Endothelial cell of hepatic sinusoid (primary cell): Measurements from ENCODE around the gene ALG2.

Source experiments
- in situ Hi-C: cut with HindIII; loops from 2 replicates; pipeline ENCODE4 v1.10.0; 2017; ENCODE audit warnings: low sequenced_read_pairs

The ALG2 gene

GRCh38 chr9:99177576-99178366, 44.0 kb downstream of the ALG2 start:
- in situ Hi-C loops: no loop called here

DNA sequence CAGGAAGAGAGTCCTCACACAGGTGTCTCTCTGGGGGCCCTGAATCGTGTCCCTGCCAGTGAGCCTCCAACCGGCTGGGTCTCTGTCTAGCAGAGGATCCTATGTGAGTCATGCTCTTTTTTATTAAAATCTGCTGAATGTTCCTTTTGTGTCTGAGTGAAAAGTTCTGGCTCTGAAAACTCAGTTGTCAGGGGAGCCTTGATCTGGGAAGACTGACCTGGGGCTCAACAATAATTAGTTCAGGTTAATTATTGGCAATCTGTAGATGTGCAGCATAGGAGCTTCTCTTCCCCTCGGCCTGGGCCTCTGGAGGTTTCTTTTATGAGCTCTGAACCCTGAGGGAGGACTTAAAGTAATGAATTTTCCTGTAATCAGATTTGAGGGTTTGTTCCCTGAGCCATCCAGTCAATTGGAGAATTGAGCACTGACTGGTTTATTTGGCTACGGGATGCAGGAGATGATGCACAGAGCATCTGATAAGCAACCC, 45.2 kb downstream of the ALG2 start:
- in situ Hi-C loops: no loop called here

DNA sequence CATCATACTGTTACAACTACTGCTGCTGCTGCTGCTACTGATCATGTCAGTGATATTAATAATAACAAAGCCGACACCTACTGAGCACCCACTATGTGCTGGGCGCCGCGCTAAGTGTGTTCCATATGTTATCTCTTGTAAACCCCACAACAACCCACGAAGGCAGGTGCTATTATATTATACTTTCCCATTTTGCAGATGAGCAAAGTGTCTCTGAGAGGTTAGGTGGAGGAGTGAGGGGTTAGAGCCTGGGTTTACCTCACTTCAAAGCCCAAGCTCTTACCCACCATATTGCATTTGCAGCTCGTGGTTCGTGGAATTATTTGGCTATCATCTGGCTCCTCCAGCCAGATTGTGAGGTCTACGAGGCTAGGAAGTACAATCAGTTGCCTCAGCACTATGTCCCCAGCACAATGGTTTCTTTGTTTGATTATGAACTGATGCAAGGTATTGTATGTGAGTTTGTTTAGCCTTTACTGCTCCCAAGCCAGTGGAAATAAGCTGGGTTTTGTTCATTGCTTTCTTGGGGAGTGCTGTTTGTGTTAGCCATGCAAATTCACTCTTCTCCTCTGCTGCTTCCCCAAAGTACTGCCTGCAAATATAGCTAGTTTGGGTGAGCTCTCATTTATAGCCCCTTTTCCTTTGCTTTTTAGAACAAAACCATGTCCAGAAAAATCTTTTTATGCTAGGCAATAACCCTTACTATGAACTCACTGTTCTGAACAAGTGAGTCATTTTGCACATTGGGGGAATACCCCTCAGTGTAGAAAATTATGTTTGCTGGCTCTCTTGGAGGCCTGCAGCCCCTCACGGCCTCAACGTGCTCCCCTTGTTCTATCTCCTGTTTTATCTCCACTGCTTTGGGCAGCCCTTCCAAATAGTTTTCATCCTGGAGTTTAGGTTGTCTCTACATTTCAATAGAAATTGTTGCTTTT, 47.9 kb downstream of the ALG2 start:
- in situ Hi-C loops: no loop called here

- in situ Hi-C loops: no loop called here
Observed at GRCh38 chr9:99172124-99173091, 49.3 kb downstream of the ALG2 start.

GRCh38 chr9:99171225-99172123, 50.3 kb downstream of the ALG2 start:
- in situ Hi-C loops: no loop called here

DNA sequence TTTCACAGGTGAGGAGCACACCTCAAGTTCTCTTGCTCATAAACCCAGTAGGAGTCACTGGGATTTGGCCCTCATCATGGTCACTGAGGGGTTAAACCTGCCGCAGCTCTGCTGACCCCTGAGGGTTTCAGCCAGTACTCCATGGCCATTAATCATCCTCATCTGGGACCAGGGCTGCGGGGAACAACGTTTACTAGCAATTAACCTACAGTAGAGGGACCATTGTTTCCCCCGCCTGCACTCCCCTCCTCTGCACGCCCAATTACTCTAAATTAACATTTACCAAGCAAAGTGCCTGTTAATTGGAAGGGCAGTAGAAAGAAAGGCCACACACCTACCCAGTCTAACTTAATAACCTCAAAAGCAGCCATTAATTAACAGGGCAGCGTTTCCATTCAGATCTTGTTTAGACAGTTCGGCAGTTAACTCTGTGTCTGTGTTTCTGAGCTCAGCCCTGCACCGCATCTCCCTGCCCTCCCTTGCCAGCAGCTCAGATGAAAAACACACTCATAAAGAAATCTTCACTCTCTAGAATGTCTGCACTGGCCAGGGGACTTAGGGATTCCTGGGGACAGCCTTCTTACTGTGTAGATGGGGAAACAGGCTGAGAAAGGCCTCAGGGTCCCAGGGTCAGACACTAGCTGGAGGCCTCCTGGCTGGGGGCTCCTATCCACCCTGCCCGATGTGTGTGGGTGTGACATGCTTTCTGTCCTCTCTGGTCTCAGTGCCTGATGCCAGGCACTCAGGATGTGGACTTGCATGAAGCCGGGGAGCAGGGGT, 51.6 kb downstream of the ALG2 start:
- in situ Hi-C loops: no loop called here

- in situ Hi-C loops: no loop called here
Observed at GRCh38 chr9:99169086-99169485, 52.7 kb downstream of the ALG2 start.

DNA sequence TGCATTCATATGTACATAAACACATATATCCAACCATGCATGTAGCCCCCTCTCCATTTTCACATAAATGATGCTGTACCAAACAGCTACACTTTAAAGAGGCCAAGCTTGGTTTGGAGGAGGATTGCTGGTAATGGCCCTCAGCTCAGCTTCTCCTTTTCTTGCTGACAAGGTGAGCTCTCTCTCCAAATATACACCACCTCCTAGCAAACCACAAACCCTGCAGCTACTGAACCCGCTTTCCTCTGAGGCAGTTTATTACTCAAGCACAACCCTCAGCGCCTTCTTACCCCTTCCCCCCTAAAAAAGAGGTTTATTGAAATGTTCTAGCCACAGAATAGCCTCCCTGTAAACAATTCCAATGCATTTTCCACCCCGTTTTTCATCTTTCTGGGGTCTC, 54.0 kb downstream of the ALG2 start:
- in situ Hi-C loops: no loop called here

DNA sequence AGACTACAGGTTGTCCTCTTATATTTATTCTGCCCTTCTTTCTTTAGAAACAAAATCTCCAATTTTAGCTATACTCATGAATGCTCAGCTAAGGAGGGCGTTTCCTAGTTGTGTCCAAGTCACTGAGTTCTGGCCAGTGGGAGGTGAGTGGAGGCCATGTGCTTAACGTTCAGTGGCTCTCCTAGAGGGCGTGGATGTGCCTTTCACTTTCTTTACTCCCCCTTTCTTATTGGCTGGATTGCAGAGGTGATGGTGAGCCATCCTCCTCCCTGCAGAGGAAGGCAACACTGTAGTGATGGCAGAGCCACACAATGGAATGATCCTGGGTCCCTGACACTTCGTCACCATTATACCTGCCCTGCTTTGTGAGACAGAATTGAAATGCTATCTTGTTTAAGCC, 54.6 kb downstream of the ALG2 start:
- in situ Hi-C loops: no loop called here
